Calu3 (cell line): ENCODE data around the gene GJC1. TPM values are rescaled to one million over a fixed set of nuclear protein-coding genes. Genes with fewer than 3 reads are reported as not detected.

Experiments used
- BruUV-seq: library from RNA; stranded (reverse); fragments of 400-500 nt; replicated peaks from 2 replicates; lab custom pipeline; 2021; lab: Mats Ljungman, UMichigan
- CTCF ChIA-PET: fragments of 300-600 bp; sonication (Branson Sonifier 250); formaldehyde crosslinking; loops from one replicate; lab custom pipeline; 2022; ENCODE audit warnings: antibody characterized with exemption; lab: Charles Lee
- DNase-seq: peaks from one replicate; pipeline ENCODE4 v3.0.0; 2022
- H3K27ac Mint-ChIP-seq: one replicate; pipeline ENCODE4 v1.8.0; 2022; ENCODE audit warnings: mixed read lengths; ENCODE audit not compliant: unreplicated experiment
- H3K27me3 Mint-ChIP-seq: one replicate; pipeline ENCODE4 v1.8.0; 2022; ENCODE audit warnings: mixed read lengths; ENCODE audit not compliant: unreplicated experiment
- H3K36me3 Mint-ChIP-seq: one replicate; pipeline ENCODE4 v1.8.0; 2022; ENCODE audit warnings: mild to moderate bottlenecking, moderate library complexity, mixed read lengths; ENCODE audit not compliant: insufficient read depth, unreplicated experiment
- H3K4me1 Mint-ChIP-seq: one replicate; pipeline ENCODE4 v1.8.0; 2022; ENCODE audit warnings: mild to moderate bottlenecking, low read depth, mixed read lengths; ENCODE audit not compliant: unreplicated experiment
- H3K4me3 Mint-ChIP-seq: one replicate; pipeline ENCODE4 v1.8.0; 2022; ENCODE audit warnings: mild to moderate bottlenecking, low read depth, moderate library complexity, mixed read lengths; ENCODE audit not compliant: unreplicated experiment
- H3K9me3 Mint-ChIP-seq: one replicate; pipeline ENCODE4 v1.8.0; 2022; ENCODE audit warnings: low read depth, mixed read lengths; ENCODE audit not compliant: unreplicated experiment
- intact Hi-C: fragments of 100-400 bp; cut with micrococcal nuclease; formaldehyde crosslinking; loops from one replicate; pipeline ENCODE4 v1.10.0; 2022; ENCODE audit not compliant: unreplicated experiment
- total RNA-seq: library from RNA; stranded (reverse); gene quantifications from 2 replicates; pipeline ENCODE4 v1.2.3, GENCODE V29; 2022
- TF ChIP-seq, protein P1 (sequence below): fragments of 200-600 bp; IDR thresholded peaks from one replicate; pipeline ENCODE4 v1.8.0; 2022; ENCODE audit warnings: antibody characterized with exemption; ENCODE audit not compliant: unreplicated experiment

Gene GJC1
- total RNA-seq, 1 experiment from 2014 or later, result 114 TPM

DNA sequence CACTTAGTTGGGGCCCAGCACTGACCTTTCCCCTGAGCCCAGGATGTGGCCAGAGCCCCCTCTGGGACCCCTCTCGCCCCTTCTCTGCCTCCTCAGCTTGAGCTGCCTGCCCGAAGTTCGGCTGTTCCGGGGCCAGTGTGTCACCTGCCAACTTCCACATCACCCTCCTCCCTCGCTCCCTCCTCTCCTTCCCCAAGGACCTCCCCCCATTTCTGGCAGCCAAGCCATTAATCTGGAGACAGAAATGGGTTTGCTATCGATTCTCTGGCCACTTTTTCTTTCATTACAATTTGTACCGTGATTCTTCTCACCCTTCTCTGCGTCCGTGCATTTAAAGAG, 80.1 kb downstream of the GJC1 start:
- Mint-ChIP-seq H3K27ac (no peak overlapping the region), H3K9me3 (no peaks in the 10 kb centered on the region), H3K4me1 (no peaks in the 10 kb centered on the region), H3K27me3 (no peaks in the 10 kb centered on the region), H3K4me3 (no peak overlapping the region), H3K36me3 (peaks cover 13% of the 10 kb centered on the region)
- CTCF ChIA-PET, result no interaction called here
- intact Hi-C loops, result no loop called here
- TSS peak; percentile 16 for BruUV-seq
- TF ChIP-seq, protein P1, sequence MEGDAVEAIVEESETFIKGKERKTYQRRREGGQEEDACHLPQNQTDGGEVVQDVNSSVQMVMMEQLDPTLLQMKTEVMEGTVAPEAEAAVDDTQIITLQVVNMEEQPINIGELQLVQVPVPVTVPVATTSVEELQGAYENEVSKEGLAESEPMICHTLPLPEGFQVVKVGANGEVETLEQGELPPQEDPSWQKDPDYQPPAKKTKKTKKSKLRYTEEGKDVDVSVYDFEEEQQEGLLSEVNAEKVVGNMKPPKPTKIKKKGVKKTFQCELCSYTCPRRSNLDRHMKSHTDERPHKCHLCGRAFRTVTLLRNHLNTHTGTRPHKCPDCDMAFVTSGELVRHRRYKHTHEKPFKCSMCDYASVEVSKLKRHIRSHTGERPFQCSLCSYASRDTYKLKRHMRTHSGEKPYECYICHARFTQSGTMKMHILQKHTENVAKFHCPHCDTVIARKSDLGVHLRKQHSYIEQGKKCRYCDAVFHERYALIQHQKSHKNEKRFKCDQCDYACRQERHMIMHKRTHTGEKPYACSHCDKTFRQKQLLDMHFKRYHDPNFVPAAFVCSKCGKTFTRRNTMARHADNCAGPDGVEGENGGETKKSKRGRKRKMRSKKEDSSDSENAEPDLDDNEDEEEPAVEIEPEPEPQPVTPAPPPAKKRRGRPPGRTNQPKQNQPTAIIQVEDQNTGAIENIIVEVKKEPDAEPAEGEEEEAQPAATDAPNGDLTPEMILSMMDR, result no peak
- no peak for DNase-seq

DNA sequence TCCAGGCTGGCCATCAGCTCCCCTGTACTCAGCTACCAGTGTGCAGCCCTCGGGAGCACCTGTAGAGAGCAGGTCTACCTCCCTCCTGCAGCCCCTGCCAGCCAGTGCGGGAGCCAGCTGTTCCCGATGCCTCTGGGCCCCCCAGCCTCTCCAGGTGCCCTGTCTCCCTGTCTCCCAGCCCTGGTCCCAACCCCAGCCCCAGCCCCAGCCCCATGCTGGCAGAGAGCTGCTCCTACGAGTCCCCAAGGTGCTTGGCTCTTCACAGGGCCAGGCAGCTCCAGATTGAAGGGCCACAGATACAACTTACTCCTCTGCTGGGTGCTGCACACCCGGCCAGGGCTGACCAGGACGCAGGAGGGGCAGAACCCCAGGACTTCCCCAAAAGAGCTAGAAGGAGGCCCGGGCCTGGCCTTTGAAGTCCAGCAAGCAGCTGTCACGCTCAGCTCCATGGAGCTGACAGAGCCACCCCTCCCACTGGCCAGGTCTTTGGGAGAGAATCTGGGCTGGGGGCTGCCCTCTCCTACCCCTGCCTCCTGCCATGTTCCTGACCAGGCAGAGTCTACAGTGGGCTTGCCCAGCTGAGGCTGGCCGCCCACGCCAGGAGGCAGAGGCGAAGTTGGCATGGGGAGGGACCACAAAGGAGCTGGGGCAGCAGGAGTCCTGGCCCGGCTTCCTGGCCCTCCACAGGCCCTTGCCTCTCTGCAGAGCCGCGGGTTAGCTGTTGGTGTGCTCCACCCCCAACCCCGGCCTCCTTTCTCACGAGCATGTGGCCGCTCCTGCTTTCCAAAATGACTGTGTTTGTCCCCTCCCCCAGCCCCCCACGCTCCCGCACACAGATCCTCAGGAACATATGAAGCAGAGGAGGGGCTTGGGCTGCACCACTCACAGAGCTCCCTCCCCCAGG, 80.8 kb downstream of the GJC1 start:
- Mint-ChIP-seq H3K4me1 (no peaks in the 10 kb centered on the region), H3K27me3 (no peaks in the 10 kb centered on the region), H3K9me3 (no peaks in the 10 kb centered on the region), H3K27ac (no peak overlapping the region), H3K4me3 (no peak overlapping the region), H3K36me3 (peaks cover 13% of the 10 kb centered on the region)
- DNase-seq, result no peak
- CTCF ChIA-PET, result interaction anchor here (0.6 kb wide), 1 partner anchor 87 kb away, joined by 3 read pairs; no protein-coding TSS in a partner anchor
- TF ChIP-seq, protein P1, result no peak
- intact Hi-C loops, result no loop called here
- no TSS peak for BruUV-seq

Other genes starting within 250 kb of the GJC1 start
- gene MEIOC, start 173.8 kb downstream of the GJC1 start, total RNA-seq, result 3.5 and 4.7 TPM in 2 replicates
- 48.0 and 48.4 TPM in 2 replicates for gene CCDC43, start 140.5 kb downstream of the GJC1 start, total RNA-seq
- 44.8 and 47.4 TPM in 2 replicates for gene DBF4B, start 121.6 kb downstream of the GJC1 start, total RNA-seq
- 0.57 and 1.2 TPM in 2 replicates for gene ADAM11, start 71.3 kb downstream of the GJC1 start, total RNA-seq
- not detected in 2 replicates for gene HIGD1B, start 17.6 kb upstream of the GJC1 start, total RNA-seq
- 197 and 202 TPM in 2 replicates for gene EFTUD2, start 69.2 kb upstream of the GJC1 start, total RNA-seq
- not detected in 2 replicates for gene GFAP, start 85.2 kb upstream of the GJC1 start, total RNA-seq
- 72.8 and 84.6 TPM in 2 replicates for gene KIF18B, start 117.5 kb upstream of the GJC1 start, total RNA-seq
- gene C1QL1, start 138.0 kb upstream of the GJC1 start, total RNA-seq, result 1.3 and 1.5 TPM in 2 replicates
- 20.5 and 21.7 TPM in 2 replicates for gene DCAKD, start 221.3 kb upstream of the GJC1 start, total RNA-seq
- gene NMT1, start 231.0 kb upstream of the GJC1 start, total RNA-seq, result 185 and 216 TPM in 2 replicates